Occipital lobe (tissue), 2 donors: ENCODE data around the gene TEX52. TPM values are rescaled to one million over a fixed set of nuclear protein-coding genes. Genes with fewer than 3 reads are reported as not detected.

ENCODE experiments used
- DNase-seq: peaks from one replicate; lab custom pipeline; 2025; lab: John Stamatoyannopoulos, UW
- total RNA-seq: library from RNA; depleted of rRNA; stranded (reverse); fragments of >200 nt; gene quantifications from one replicate; pipeline ENCODE4 v1.2.3, GENCODE V29; 2014

TEX52 gene
- total RNA-seq, 1 donor from 2014 or later = not detected

- DNase-seq = no peak
Measured at GRCh38 chr12:2800046-2800570, 56.7 kb downstream of the TEX52 start.

Other genes with a start within 250 kb of the TEX52 start
- 41.2 TPM for gene FKBP4, start 62.1 kb downstream of the TEX52 start, total RNA-seq
- 11.7 TPM for gene ITFG2, start 44.4 kb downstream of the TEX52 start, total RNA-seq
- gene NRIP2, start 22.0 kb downstream of the TEX52 start, total RNA-seq = 0.62 TPM
- 1.1 TPM for gene FOXM1, start 20.1 kb upstream of the TEX52 start, total RNA-seq
- gene RHNO1, start 20.2 kb upstream of the TEX52 start, total RNA-seq = 41.5 TPM
- gene TULP3, start 33.9 kb upstream of the TEX52 start, total RNA-seq = 9.7 TPM
- 0.94 TPM for gene TEAD4, start 102.4 kb upstream of the TEX52 start, total RNA-seq
- gene TSPAN9, start 220.3 kb upstream of the TEX52 start, total RNA-seq = 8.4 TPM